ENCODE data around the gene LTB. TPM values are rescaled to one million over a fixed set of nuclear protein-coding genes. Genes with fewer than 3 reads are reported as not detected.
A peak's percentile ranks its signal among the peaks of the same experiment; 100 is the strongest.

Gene LTB
- total RNA-seq, 4 donors from 2014 or later = 0.57 to 1.5 TPM; not detected in 2

GRCh38 chr6:31627690-31628287 is 45.6 kb upstream of the LTB start:
- H3K36me3 ChIP-seq = peaks cover 83 to 100% (median 98%) of the 10 kb centered on the region in 4 donors
- 86% methylated on average over 17 of the region's 19 CpGs for WGBS
- no peak overlapping the region for H3K27ac ChIP-seq (replicated peaks in 1 of 4)
- no peaks in the 10 kb centered on the region for H3K27me3 ChIP-seq
- no peak for TF ChIP-seq POLR2A (IDR thresholded peaks at IDR 0.05; ENCODE audit: low read depth)
- no peak for TF ChIP-seq CTCF (IDR thresholded peaks at IDR 0.05)
- no peak for TF ChIP-seq POLR2AphosphoS5 (IDR thresholded peaks at IDR 0.05)
- TF ChIP-seq EP300 (IDR thresholded peaks at IDR 0.05) = no peak
- H3K9me3 ChIP-seq = no peaks in the 10 kb centered on the region
- intact Hi-C loops (cut with DNase I) = no loop called here
- no peak for DNase-seq (ENCODE audit: extremely low spot score)
- no peak overlapping the region for H3K4me3 ChIP-seq
- H3K4me1 ChIP-seq = peaks cover 0 to 13% (median 4%) of the 10 kb centered on the region in 4 donors

GRCh38 chr6:31626952-31627351 is 44.7 kb upstream of the LTB start:
- Histone ChIP-seq H3K36me3 (peaks cover 81 to 95% (median 91%) of the 10 kb centered on the region in 4 donors), H3K4me3 (no peak overlapping the region), H3K9me3 (no peaks in the 10 kb centered on the region), H3K4me1 (peaks cover 6 to 19% (median 11%) of the 10 kb centered on the region in 4 donors), H3K27me3 (no peaks in the 10 kb centered on the region), H3K27ac (replicated peaks in 1 of 4) (no peak overlapping the region)
- TF ChIP-seq EP300 (IDR thresholded peaks at IDR 0.05) (no peak), CTCF (IDR thresholded peaks at IDR 0.05) (no peak), POLR2AphosphoS5 (IDR thresholded peaks at IDR 0.05) (no peak), POLR2A (IDR thresholded peaks at IDR 0.05; ENCODE audit: low read depth) (no peak)
- 86% methylated on average over 10 of the region's 10 CpGs for WGBS
- DNase-seq (ENCODE audit: extremely low spot score) = no peak
- intact Hi-C loops (cut with DNase I) = no loop called here

- peaks cover 55 to 66% (median 62%) of the 10 kb centered on the region in 4 donors for H3K36me3 ChIP-seq
- TF ChIP-seq POLR2A (IDR thresholded peaks at IDR 0.05; ENCODE audit: low read depth) (no peak), CTCF (IDR thresholded peaks at IDR 0.05) (no peak), EP300 (IDR thresholded peaks at IDR 0.05) (no peak), POLR2AphosphoS5 (IDR thresholded peaks at IDR 0.05) (no peak)
- H3K4me1 ChIP-seq = peaks cover 15 to 32% (median 23%) of the 10 kb centered on the region in 4 donors
- WGBS = 79% methylated on average over 10 of the region's 10 CpGs
- H3K27me3 ChIP-seq = no peaks in the 10 kb centered on the region
- H3K4me3 ChIP-seq = no peak overlapping the region
- intact Hi-C loops (cut with DNase I) = no loop called here
- no peak overlapping the region for H3K27ac ChIP-seq (replicated peaks in 1 of 4)
- no peaks in the 10 kb centered on the region for H3K9me3 ChIP-seq
- no peak for DNase-seq (ENCODE audit: extremely low spot score)
Measured at GRCh38 chr6:31624070-31624469, 41.8 kb upstream of the LTB start.

DNA sequence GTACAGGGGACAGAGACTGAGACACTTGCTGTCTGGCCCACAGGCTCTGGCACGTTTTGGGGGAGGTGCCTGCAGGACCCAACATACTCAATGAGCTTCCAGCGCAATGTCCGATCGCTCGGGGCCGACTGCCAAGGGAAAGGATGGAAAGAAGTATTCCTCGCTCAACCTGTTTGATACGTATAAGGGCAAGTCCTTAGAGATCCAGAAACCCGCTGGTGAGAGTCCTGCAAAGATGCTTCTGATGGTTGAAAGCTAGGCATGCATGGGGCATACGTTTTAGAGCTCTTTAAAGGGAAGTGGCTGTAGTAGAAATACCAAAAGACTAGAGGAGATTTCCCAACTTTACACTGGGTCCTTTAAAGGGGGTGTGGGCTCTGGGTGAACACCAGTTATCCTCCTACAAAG is 40.5 kb upstream of the LTB start:
- Histone ChIP-seq H3K27me3 (no peaks in the 10 kb centered on the region), H3K27ac (replicated peaks in 1 of 4) (peak overlapping the region; percentile 92 to 99 (median 96)), H3K4me1 (peaks cover 15 to 32% (median 24%) of the 10 kb centered on the region in 4 donors), H3K36me3 (peaks cover 42 to 52% (median 48%) of the 10 kb centered on the region in 4 donors), H3K9me3 (no peaks in the 10 kb centered on the region), H3K4me3 (no peak overlapping the region)
- no peak for TF ChIP-seq POLR2AphosphoS5 (IDR thresholded peaks at IDR 0.05)
- no peak for TF ChIP-seq EP300 (IDR thresholded peaks at IDR 0.05)
- no peak for TF ChIP-seq POLR2A (IDR thresholded peaks at IDR 0.05; ENCODE audit: low read depth)
- WGBS = 42% methylated on average over 10 of the region's 10 CpGs
- DNase-seq (ENCODE audit: extremely low spot score) = no peak
- intact Hi-C loops (cut with DNase I) = no loop called here

DNA sequence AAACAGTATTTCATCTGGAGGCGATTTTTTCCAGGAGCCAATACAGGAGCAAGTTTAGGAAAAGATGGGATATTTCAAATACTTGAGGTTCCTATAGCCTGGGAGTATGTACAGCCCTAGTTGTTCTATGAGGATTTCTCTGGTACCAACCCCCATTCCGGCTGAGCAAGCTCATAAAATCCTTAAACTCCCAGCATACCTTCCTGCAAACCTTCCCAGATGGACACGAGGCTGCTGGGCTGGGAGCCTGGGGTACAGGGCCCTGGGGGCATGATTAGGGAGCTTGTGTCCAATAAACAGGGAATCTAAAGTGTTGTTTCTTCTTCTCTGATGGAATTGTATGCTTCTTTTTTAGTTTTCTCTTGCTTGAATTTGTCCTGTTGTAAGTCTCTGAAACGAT is 39.8 kb upstream of the LTB start:
- H3K9me3 ChIP-seq = no peaks in the 10 kb centered on the region
- peaks cover 15 to 32% (median 24%) of the 10 kb centered on the region in 4 donors for H3K4me1 ChIP-seq
- TF ChIP-seq EP300 (IDR thresholded peaks at IDR 0.05) = no peak
- no peak for TF ChIP-seq CTCF (IDR thresholded peaks at IDR 0.05)
- TF ChIP-seq POLR2AphosphoS5 (IDR thresholded peaks at IDR 0.05) = no peak
- TF ChIP-seq POLR2A (IDR thresholded peaks at IDR 0.05; ENCODE audit: low read depth) = no peak
- no peaks in the 10 kb centered on the region for H3K27me3 ChIP-seq
- peaks cover 35 to 45% (median 41%) of the 10 kb centered on the region in 4 donors for H3K36me3 ChIP-seq
- DNase-seq (ENCODE audit: extremely low spot score) = no peak
- 23% methylated on average over 4 of the region's 4 CpGs for WGBS
- peak overlapping the region; percentile 69 to 88 (median 77) for H3K4me3 ChIP-seq
- intact Hi-C loops (cut with DNase I) = no loop called here
- peak overlapping the region; percentile 92 to 99 (median 96) for H3K27ac ChIP-seq (replicated peaks in 1 of 4)

All from esophagus muscularis mucosa (tissue), 4 donors.